Measurements from ENCODE around the gene EFCAB9.

The EFCAB9 gene

GRCh38 chr5:172216345-172216744 is 22.4 kb downstream of the EFCAB9 start:
- Histone ChIP-seq H2AFZ (ENCODE audit: low read depth) (no peak overlapping the region), H3K4me3 (IDR thresholded peaks at IDR 0.05; ENCODE audit: insufficient read depth, low read depth, low read length) (no peak overlapping the region), H3K27me3 (ENCODE audit: insufficient read depth, low read depth) (no peaks in the 10 kb centered on the region), H3K79me2 (ENCODE audit: insufficient read depth, low read depth) (no peaks in the 10 kb centered on the region), H3K36me3 (ENCODE audit: insufficient read depth) (no peaks in the 10 kb centered on the region), H4K20me1 (ENCODE audit: insufficient read depth) (no peaks in the 10 kb centered on the region), H3K4me1 (ENCODE audit: low read depth, poor library complexity, severe bottlenecking) (no peaks in the 10 kb centered on the region), H3K27ac (no peak overlapping the region), H3K4me2 (no peak overlapping the region), H3K9ac (no peak overlapping the region)
- TF ChIP-seq CTCF (conservative IDR thresholded peaks at IDR 0.05; ENCODE audit: low read depth, low read length) = no peak

- Histone ChIP-seq H3K4me2 (no peak overlapping the region), H3K4me1 (ENCODE audit: low read depth, poor library complexity, severe bottlenecking) (no peaks in the 10 kb centered on the region), H2AFZ (ENCODE audit: low read depth) (no peak overlapping the region), H3K27ac (no peak overlapping the region), H3K36me3 (ENCODE audit: insufficient read depth) (no peaks in the 10 kb centered on the region), H3K27me3 (ENCODE audit: insufficient read depth, low read depth) (no peaks in the 10 kb centered on the region), H3K4me3 (IDR thresholded peaks at IDR 0.05; ENCODE audit: insufficient read depth, low read depth, low read length) (no peak overlapping the region), H4K20me1 (ENCODE audit: insufficient read depth) (no peaks in the 10 kb centered on the region), H3K79me2 (ENCODE audit: insufficient read depth, low read depth) (no peaks in the 10 kb centered on the region), H3K9ac (no peak overlapping the region)
- no peak for TF ChIP-seq CTCF (conservative IDR thresholded peaks at IDR 0.05; ENCODE audit: low read depth, low read length)
These were observed 25.3 kb downstream of the EFCAB9 start for GRCh38 chr5:172219296-172219695.

- TF ChIP-seq CTCF (conservative IDR thresholded peaks at IDR 0.05; ENCODE audit: low read depth, low read length) = no peak
- Histone ChIP-seq H3K27ac (no peak overlapping the region), H3K4me2 (no peak overlapping the region), H3K9ac (no peak overlapping the region), H3K36me3 (ENCODE audit: insufficient read depth) (no peaks in the 10 kb centered on the region), H2AFZ (ENCODE audit: low read depth) (no peak overlapping the region), H3K27me3 (ENCODE audit: insufficient read depth, low read depth) (no peaks in the 10 kb centered on the region), H4K20me1 (ENCODE audit: insufficient read depth) (no peaks in the 10 kb centered on the region), H3K4me3 (IDR thresholded peaks at IDR 0.05; ENCODE audit: insufficient read depth, low read depth, low read length) (no peak overlapping the region), H3K79me2 (ENCODE audit: insufficient read depth, low read depth) (no peaks in the 10 kb centered on the region), H3K4me1 (ENCODE audit: low read depth, poor library complexity, severe bottlenecking) (no peaks in the 10 kb centered on the region)
These were observed 30.2 kb downstream of the EFCAB9 start for GRCh38 chr5:172223901-172224873.

GRCh38 chr5:172224996-172225395 is 31.0 kb downstream of the EFCAB9 start:
- no peaks in the 10 kb centered on the region for H3K4me1 ChIP-seq (ENCODE audit: low read depth, poor library complexity, severe bottlenecking)
- H3K9ac ChIP-seq = no peak overlapping the region
- no peaks in the 10 kb centered on the region for H4K20me1 ChIP-seq (ENCODE audit: insufficient read depth)
- no peak overlapping the region for H2AFZ ChIP-seq (ENCODE audit: low read depth)
- H3K4me3 ChIP-seq (IDR thresholded peaks at IDR 0.05; ENCODE audit: insufficient read depth, low read depth, low read length) = no peak overlapping the region
- H3K4me2 ChIP-seq = no peak overlapping the region
- no peak for TF ChIP-seq CTCF (conservative IDR thresholded peaks at IDR 0.05; ENCODE audit: low read depth, low read length)
- no peaks in the 10 kb centered on the region for H3K79me2 ChIP-seq (ENCODE audit: insufficient read depth, low read depth)
- H3K36me3 ChIP-seq (ENCODE audit: insufficient read depth) = no peaks in the 10 kb centered on the region
- H3K27me3 ChIP-seq (ENCODE audit: insufficient read depth, low read depth) = no peaks in the 10 kb centered on the region
- no peak overlapping the region for H3K27ac ChIP-seq
